Thoracic aorta (tissue), 2 donors: ENCODE results near the gene ADAM33. TPM values are rescaled to one million over a fixed set of nuclear protein-coding genes. Genes with fewer than 3 reads are reported as not detected.

ENCODE experiments used
- ATAC-seq: fragments of 150-250 bp; one replicate; pipeline ENCODE4 v1.8.0; 2017; ENCODE audit warnings: low read depth; ENCODE audit not compliant: insufficient number of reproducible peaks, low FRiP score
- DNase-seq: peaks from one replicate; pipeline ENCODE4 v3.0.0-alpha.2; 2020; ENCODE audit warnings: low spot score
- H3K27ac ChIP-seq, 2 donors: fragments of 200-600 bp; sonication (generic); 1 replicate in 1 of 2; 2 replicates in 1 of 2; pipeline ENCODE4 v1.5.1; 2016; ENCODE audit warnings: mild to moderate bottlenecking in 2 of 2, moderate library complexity in 2 of 2
- H3K27me3 ChIP-seq: fragments of 200-600 bp; sonication (generic); replicated peaks from 2 replicates; pipeline ENCODE4 v1.6.0; 2016; ENCODE audit warnings: mild to moderate bottlenecking; ENCODE audit not compliant: insufficient read depth
- H3K36me3 ChIP-seq: fragments of 200-600 bp; sonication (generic); one replicate; pipeline ENCODE4 v1.5.1; 2016
- H3K4me1 ChIP-seq, 2 donors: fragments of 200-600 bp; sonication (generic); 1 replicate in 1 of 2; 2 replicates in 1 of 2; pipeline versions ENCODE4 v1.5.1 to v1.6.0; 2016; ENCODE audit warnings: low read depth in 2 of 2, mild to moderate bottlenecking in 1 of 2; ENCODE audit not compliant: control insufficient read depth in 1 of 2
- H3K4me3 ChIP-seq: fragments of 200-600 bp; sonication (generic); 2 replicates; pipeline ENCODE4 v1.5.1; 2016; ENCODE audit warnings: mild to moderate bottlenecking
- H3K9me3 ChIP-seq: fragments of 200-600 bp; sonication (generic); 2 replicates; pipeline ENCODE4 v1.5.1; 2016
- total RNA-seq, 2 donors: library from RNA; depleted of rRNA; stranded (reverse); fragments of >200 nt; gene quantifications; one replicate each; pipeline versions ENCODE4 v1.1.0 to v1.2.3, GENCODE V29; 2016
- TF ChIP-seq, protein P1 (sequence below): fragments of 200-600 bp; sonication (generic); IDR thresholded peaks from one replicate; pipeline ENCODE4 v1.5.1; 2019; ENCODE audit warnings: antibody characterized with exemption

Gene ADAM33
- total RNA-seq, 2 donors from 2014 or later, result 113 to 177 TPM

DNA sequence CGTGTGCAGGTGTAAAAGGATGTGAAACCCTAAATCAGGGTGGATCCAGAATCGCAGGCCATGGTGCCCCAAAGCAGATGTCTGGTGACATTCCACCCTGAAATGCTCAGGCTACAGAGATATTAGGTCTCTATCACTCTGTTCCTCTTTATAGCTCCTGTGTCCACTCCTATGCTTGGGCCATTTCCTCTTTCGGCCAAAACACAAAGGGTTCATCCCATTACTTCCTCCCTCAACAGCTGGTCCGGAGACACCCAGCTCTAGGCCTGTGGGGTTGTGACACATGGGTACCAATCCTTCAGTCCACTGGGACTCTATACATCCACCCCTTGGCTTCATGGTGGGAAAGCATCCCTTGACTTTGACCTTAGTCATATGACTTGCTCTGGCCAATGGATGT lies 32.3 kb upstream of the ADAM33 start:
- ATAC-seq, result no peak
- Histone ChIP-seq H3K27me3 (no peaks in the 10 kb centered on the region), H3K9me3 (no peaks in the 10 kb centered on the region), H3K27ac (no peak overlapping the region), H3K4me3 (no peak overlapping the region), H3K36me3 (no peaks in the 10 kb centered on the region), H3K4me1 (peaks cover 0 to 4% of the 10 kb centered on the region in 2 donors)
- DNase-seq, result no peak
- TF ChIP-seq, protein P1, sequence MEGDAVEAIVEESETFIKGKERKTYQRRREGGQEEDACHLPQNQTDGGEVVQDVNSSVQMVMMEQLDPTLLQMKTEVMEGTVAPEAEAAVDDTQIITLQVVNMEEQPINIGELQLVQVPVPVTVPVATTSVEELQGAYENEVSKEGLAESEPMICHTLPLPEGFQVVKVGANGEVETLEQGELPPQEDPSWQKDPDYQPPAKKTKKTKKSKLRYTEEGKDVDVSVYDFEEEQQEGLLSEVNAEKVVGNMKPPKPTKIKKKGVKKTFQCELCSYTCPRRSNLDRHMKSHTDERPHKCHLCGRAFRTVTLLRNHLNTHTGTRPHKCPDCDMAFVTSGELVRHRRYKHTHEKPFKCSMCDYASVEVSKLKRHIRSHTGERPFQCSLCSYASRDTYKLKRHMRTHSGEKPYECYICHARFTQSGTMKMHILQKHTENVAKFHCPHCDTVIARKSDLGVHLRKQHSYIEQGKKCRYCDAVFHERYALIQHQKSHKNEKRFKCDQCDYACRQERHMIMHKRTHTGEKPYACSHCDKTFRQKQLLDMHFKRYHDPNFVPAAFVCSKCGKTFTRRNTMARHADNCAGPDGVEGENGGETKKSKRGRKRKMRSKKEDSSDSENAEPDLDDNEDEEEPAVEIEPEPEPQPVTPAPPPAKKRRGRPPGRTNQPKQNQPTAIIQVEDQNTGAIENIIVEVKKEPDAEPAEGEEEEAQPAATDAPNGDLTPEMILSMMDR, result no peak

- H3K27me3 ChIP-seq, result no peaks in the 10 kb centered on the region
- no peaks in the 10 kb centered on the region for H3K9me3 ChIP-seq
- TF ChIP-seq, protein P1, result no peak
- H3K4me1 ChIP-seq, result peaks cover 3 to 4% of the 10 kb centered on the region in 2 donors
- no peaks in the 10 kb centered on the region for H3K36me3 ChIP-seq
- peak within 1 kb of the TSS; percentile 31 for H3K4me3 ChIP-seq
- no peak for ATAC-seq
- H3K27ac ChIP-seq, result no peak within 1 kb of the TSS
- DNase-seq, result no peak
Observed at GRCh38 chr20:3712279-3712873, 30.6 kb upstream of the ADAM33 start, which contains the start of gene SIGLEC1. Gene SIGLEC1, minus strand, starts transcription at chr20:3712600. Its CDS starts 5,472 bp downstream, at chr20:3707128.

DNA sequence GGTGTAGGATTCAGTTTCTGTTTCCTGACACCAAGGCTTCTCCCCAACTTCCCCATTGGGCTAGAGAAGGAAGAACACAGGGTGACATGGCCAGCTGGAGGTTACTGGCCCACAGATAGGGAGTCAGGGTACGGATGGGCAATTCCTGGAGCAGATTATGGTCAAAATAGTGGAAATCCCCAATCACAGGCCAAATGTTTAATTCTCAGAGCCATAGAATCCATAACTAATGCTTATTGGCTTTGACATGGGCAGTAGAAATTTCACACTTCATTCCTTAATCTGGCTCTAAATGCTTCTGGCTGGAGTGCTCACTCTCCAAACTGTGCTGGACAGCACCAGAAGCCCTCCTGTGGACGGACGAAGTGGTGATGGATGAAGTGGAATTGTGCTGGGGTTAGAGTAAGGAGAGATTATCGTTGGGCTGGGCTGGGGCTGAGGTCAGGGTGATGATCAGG lies 29.7 kb upstream of the ADAM33 start:
- TF ChIP-seq, protein P1, result no peak
- Histone ChIP-seq H3K36me3 (no peaks in the 10 kb centered on the region), H3K4me3 (peak overlapping the region; percentile 31), H3K4me1 (peaks cover 4 to 12% of the 10 kb centered on the region in 2 donors), H3K27ac (no peak overlapping the region), H3K27me3 (no peaks in the 10 kb centered on the region), H3K9me3 (no peaks in the 10 kb centered on the region)
- DNase-seq, result no peak
- no peak for ATAC-seq

DNA sequence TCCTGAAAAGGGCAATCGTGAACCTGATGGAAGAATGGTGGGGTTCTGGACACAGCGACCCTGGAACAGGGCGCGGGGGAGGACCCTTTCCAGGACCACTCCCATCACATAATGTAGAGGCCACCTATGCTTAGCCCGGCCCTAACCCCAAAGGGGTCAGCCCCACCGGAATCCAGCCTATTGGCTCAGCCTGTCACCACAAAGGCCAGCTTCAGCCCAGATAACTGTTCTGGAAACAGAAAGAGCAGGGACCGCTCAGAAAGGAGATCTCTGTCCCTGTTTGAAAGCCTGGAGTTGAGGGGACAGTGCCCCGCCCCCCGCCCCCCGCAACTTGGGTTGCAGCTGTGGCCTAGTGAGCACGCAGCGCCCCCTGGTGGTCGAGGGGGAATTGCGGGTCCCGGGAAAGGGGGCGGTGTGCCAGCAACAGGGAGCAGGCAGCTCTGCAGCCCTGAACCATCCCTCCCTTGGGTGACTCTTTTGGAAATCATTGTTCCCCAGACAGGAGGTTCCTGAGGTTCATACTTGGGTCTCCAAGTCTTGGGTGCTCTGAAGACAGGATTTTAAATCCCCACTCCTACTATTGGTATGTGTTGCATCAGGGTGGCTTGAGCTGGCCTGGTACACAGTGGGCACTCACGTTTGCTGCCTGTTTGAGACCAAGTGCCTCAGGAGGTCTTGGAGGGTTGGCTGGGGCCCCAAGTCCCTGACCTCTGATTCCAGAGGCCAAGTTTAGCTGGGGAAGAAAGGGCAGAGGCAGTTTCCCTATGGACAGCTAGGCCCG lies 29.1 kb upstream of the ADAM33 start:
- H3K27me3 ChIP-seq, result no peaks in the 10 kb centered on the region
- TF ChIP-seq, protein P1, result peak; percentile 96
- no peaks in the 10 kb centered on the region for H3K36me3 ChIP-seq
- peak overlapping the region; percentile 31 for H3K4me3 ChIP-seq
- no peak overlapping the region for H3K27ac ChIP-seq
- H3K4me1 ChIP-seq, result peaks cover 4 to 12% of the 10 kb centered on the region in 2 donors
- ATAC-seq, result no peak
- H3K9me3 ChIP-seq, result no peaks in the 10 kb centered on the region
- no peak for DNase-seq

DNA sequence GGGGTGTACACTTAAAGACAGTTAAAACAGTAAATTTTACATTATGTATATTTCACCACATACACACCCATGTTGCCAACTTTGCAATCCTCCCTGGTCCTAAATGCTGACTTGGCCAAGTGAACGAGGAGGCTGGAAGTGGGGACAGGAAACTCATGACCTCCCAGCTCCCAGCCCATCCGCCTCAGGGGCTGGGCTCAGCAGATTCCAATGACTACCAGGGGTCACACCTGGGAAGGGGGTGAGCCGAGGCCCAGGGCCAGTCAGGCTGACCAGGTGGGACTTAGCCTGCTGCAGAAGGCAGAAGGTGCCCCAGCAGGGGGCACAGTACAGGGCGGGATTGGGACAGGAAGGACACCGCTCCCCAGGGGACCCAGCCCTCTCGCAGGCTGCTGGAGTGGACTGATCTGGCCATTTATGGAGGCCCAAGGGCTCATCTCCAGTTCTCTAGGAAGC lies 28.2 kb upstream of the ADAM33 start:
- Histone ChIP-seq H3K4me1 (peaks cover 4 to 12% of the 10 kb centered on the region in 2 donors), H3K9me3 (no peaks in the 10 kb centered on the region), H3K27me3 (no peaks in the 10 kb centered on the region), H3K36me3 (no peaks in the 10 kb centered on the region), H3K4me3 (no peak overlapping the region), H3K27ac (no peak overlapping the region)
- DNase-seq (no peak), ATAC-seq (no peak)
- TF ChIP-seq, protein P1, result no peak
